NCI-H2029 treated with DMSO at 0.1 percent for 48 hours (cell line): ENCODE data around the gene GALNT9.

Experiments
- DNase-seq: peaks from one replicate; lab custom pipeline; 2025; lab: John Stamatoyannopoulos, UW

The GALNT9 gene

DNA sequence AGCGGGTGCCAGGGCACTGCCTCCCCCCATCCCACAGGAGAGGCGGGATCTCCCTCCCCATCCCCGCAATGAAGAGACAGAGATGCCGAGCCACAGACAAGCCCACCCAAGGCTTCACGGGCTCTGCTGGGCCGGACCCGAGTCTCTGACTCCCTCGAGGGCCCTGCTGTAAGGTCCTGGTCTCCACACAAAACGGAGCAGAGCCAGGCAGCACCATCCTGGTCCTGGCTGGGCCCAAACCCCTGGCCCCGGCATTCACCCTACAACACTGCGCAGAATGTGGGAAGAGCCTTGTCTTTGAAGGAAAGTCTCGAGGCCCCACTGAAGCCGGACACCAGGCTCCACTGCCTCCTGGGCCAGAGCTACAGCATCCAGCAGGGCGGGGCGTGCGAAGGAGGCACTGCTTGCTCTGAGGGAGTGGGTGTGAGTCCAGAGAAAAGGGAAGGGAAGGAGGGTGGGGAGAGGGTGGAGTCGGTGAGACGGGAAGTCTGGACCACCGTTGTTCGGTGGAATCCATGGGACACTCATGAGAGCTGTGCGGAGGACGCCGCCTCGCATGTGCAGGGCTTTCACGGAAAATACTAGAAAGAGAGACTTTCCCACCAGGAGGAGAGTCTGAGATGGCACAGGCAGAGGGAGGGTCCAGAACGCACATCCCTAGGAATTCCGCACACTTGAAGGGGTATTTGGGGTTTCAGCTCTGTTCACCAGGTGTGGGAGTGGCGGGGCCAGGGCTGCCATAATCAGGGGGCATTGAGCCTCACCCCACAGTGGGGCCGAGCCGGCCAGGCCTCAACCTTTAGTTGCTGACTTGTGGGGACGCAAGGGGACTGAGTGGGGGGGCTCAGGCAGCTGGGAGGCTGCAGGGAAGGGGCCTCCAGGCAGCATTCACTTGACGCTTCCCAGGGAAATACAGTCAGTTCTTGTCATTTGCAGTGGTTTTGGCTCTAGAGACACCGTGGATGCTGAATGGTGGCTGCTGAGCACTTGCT lies 36.8 kb downstream of the GALNT9 start:
- DNase-seq: no peak

DNA sequence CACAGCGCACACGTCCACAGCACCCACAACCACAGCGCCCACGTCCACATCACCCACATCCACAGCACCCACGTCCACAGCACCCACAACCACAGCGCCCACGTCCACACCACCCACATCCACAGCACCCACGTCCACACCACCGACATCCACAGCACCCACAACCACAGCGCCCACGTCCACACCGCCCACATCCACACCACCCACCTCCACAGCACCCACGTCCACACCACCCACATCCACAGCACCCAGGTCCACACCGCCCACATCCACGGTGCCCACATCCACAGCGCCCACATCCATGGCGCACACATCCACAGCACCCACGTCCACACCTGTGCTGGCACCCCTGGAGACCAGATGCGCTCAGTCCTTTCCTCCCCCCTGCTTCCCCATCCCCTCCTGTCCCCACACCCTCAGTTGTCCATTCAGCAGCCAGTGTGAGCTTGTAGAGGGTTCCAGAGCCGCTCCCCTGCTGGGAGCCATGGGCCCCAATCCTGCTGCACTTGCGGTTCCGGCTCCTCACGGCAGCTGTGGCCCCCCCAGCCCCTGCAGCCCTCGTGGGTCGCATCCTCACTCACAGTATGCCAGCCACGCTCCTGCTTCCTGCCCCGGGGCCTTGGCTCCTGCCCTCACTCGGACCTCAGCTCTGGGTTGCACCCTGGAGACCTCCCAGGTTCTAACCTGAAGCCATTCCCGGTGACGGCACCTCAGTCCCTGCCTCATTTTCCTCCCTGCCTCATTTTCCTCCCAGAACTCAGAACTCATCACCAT lies 37.8 kb downstream of the GALNT9 start:
- no peak for DNase-seq

DNA sequence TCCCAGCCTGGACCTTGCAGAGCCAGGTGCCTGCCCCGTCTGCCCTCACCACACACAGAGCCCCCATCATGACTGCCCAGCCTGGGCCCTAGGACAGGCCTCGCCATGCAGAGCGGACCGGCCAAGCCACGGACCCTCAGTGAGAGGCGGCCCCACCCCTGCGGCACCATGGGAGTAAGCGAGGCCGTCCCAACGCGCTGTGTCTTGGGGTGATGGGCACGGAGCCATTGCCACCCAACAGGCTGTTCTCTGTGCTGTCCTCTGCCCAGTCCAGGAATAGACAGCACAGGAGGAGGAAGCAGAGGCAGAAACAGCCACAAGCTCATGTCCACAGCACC lies 39.2 kb downstream of the GALNT9 start:
- DNase-seq: no peak

DNA sequence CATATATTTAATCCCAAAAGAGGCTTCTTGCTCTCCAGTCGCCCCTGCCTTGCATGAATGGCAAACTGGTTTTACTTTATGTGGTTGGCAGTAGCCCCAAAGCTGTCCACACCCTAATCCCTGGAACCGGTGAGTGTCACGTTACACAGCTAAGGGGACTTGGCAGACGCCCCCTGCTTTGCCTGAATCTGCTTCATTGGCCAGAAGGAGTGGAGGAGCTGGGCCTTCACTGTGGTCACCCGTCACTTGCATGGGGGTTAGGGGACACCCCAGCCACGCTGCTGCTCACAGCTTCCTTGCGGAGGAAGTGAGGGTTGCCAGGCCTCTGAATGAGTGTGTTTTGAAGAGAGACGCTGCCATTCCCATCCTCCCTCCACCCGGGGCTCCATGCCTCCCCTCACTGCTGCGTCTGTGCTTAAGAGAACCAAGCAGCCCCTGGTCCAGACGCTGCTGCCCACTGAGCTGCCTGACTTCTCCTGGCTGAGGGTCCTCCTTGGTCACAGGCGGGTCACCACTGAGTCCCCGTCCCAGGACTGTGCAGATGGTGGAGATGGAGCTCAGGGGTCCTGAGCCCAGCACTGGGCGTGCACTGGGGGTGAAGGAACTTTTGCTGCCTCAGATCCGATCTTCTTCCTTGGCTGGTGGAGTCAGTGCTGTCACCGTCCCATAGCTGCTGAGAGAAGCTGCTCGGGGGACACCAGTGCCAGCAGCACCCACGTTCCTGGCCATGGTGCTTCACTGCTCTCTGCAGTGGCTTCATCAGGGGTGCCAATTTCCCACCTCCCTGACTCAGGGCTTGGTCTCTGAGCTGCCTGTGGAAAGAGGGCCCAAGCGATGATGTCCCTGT lies 39.8 kb downstream of the GALNT9 start:
- no peak for DNase-seq

DNA sequence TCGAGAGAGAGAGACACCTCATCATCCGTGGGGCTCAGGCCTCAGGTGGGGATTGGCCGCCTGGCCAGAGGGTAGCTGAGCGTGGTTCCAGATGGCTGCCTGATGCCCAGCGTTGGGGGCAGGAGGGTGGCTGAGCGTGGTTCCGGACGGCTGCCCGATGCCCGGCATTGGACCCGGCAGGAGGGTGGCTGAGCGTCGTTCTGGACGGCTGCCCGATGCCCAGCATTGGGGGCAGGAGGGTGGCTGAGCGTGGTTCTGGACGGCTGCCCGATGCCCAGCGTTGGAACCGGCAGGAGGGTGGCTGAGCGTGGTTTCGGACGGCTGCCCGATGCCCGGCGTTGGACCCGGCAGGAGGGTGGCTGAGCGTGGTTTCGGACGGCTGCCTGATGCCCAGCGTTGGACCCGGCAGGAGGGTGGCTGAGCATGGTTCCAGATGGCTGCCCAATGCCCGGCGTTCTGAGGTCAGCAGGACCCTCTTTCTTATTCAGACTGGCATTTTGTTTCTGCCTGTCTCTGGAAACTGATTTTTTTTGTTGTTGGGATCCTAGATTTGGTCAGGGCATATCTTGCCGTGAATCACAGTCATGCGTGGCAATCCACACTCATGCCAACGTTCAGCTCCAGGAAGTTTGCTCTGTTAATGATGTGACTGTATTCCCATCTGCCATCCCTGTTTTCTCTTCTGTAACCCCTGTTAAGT lies 40.7 kb downstream of the GALNT9 start:
- DNase-seq: no peak

DNA sequence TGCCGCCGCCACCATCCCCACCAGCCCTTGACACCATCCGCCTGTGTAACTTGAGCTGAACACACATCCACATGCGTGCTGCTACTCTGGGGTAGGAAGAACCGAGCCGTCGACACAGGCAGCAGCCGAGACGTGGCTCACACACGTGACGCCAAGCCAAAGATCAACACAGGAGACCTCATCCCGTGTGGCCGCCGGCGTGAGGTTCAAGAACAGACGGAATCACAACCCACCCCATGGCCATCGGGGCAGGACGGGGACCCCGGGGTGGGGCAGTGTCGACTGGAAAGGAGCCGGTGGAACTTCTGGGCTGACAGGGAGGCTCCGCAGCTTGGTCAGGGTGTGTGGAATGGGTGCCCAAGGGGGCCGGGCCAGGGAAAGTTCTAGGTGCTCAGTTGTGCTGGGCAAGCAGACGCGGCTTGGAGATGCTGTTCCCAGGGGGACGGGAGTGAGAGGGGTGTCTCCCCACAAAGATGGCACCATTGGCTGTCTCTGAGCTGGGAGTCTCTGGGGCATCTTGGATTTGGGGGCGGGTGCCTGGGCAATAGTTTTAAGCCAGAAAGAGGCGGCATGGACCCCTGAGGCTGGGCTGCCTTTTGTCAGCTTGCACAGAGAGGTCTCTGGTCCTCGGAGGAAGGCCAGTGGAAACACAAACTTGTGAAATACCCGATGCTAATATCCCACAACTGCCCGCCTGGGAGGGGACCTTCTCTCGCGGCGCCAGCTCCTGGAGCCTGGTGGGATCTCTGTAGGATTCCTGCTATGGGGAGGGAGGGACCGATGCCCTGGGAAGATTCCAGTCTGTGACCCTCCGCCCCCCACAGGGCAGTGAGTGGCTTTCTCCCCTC lies 41.8 kb downstream of the GALNT9 start:
- DNase-seq: no peak

DNA sequence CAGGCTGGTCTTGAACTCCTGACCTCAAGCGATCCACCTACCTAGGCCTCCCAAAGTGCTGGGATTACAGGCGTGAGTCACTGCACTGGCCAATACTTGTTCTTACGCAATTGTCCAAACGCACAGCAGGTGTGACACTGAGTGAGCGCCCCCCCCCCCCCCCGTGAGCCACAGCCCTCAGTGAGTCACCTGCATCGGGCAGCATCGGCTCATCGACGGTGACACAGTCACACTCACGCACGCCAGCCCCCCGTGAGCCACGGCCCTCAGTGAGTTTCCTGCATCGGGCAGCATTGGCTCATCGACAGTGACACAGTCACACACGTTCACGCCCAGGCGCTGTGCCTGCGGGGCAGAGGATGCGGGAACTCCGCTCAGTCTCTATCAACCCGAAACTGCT lies 42.5 kb downstream of the GALNT9 start:
- no peak for DNase-seq

DNA sequence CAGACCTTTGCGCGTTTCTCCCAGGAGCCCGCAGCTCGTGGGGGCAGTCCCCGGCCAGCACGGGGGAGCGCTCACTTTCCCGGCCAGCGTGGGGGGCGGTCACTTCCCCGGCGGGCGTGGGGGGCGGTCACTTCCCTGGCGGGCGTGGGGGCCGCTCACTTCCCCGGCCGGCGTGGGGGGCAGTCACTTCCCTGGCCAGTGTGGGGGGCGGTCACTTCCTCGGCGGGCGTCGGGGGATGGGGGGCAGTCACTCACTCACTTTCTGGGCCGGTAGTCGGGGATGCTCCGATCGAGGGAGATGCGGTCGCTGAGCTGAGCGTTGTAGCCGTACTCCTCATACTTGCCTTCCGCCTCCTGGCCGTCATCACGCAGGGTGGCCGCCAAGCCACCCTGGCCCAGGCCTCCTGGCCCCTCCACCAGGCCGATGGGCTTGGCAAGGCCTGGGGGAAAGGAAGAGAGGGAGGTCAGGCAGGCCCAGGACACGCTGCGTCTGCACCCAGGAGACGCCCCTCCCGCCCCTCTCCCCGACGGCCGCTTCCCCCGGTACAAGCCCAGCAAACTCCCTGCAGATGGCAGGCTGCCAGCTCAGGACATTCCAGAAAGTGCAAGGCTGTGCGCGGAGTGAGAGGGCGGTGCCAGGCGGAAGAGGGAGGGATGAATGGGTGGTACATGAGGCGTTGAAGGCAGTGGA lies 43.3 kb downstream of the GALNT9 start:
- no peak for DNase-seq

DNA sequence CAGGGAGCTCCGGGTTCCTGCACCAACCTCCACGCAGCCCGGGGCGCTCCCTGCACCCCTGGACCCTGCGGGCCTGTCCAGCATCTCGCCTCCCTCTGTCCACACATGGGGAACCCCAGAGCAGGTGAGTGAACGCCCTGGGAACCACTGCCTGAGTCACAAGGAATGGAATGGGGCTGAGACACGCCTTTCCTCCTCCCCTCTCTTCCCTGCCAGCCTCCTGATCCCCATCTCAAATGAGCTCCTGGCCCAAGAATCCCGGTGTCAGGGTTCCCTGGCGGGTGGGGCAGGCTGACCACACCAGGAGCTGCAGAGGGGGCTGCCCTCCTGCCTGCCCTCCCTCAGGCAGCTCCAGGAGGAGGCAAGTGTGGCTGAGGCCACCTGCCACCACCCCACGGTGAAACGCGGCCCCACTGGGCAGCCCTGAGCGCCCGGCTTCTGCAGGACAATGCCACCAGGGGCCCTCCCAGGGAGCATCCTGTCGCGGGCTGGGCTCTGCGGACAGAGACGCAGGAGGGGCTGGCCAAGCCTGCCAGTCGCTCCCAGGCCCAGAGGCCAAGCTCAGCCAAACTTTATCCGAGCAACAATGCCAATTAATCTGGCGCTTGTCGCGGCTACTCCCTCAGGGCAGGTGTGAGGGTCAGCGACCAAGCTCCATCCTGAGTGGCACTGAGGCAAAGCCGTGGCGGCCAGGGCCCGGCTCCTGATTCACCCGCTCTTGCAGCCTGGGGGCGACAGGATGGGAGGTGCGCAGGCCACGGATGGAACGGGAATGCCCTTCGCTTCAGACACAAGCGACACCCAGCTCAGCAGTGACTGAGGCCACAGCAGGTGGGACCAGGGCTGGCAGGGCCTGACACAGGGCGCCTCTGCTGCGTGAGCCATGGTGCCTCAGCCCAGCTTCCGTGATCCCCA lies 44.3 kb downstream of the GALNT9 start:
- DNase-seq: no peak

DNA sequence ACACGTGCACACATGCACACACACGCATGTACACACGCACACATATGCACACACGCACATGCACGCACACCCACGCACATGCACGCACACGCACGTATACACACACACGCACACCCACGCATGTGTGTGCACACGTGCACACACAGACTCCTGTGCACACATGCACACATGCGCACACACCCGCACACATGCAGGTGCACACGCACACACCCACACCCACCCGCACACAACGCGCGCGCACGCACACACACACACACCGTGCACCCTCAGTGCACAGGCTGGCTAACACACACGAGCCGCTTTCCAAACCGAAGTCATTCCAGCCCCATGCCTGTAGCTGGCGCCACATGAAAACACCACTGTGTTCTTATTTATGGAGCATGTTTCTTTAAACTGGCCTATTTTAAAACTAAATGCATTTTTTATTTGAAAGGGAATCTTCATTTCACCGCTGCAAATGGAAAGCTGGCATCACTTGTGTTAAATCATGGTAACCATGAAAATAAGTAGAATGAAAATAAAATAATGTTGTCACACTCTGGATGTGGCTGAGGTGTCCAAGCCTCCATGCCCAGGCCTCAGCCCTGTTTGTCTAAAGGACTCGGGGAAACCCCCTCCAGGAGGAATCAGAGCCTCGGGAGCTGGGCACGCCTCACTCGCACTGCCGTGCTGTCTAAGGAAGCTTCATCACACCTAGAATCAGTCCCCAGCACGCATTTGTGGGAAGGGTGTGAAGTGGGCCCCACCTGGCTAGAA lies 45.1 kb downstream of the GALNT9 start:
- no peak for DNase-seq

DNA sequence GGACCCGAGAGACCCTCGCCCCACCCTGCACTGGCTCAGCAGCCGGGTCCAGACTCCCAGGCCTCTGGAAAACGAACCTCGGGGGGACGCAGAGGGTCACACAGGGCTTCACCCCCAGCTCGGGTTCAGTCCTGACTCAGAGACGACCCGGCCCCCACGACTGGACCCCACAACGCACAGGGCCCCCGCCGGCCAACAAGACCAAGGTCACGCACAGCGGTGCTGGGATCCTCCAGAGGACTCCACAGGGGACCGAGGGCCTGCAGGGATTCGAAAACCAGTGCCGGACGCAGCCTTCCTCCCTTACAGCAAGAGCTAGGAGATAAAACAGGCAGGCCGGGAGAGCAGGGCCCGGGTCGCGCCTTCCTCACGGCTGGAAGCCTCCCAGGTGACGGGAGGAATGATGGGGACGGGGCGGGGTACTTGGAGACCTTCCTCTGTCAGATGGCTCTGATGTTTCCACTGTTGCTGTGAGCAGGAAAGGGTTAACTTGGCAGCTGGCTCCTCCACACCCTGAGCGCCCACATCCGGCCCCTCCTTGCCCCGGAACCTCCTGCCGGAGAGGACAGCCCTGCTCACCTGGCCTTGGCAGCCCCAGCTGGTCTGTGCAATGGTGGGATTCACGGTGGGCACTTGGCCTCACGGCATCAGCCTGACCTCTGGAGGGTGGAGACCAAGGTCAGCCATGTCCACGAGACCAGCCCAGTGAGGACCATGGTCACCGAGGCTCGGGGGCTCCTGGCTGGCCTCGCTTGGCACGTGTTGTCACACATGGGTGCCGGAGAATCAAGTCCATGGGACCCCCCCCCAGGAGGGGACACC lies 46.2 kb downstream of the GALNT9 start:
- DNase-seq: no peak

DNA sequence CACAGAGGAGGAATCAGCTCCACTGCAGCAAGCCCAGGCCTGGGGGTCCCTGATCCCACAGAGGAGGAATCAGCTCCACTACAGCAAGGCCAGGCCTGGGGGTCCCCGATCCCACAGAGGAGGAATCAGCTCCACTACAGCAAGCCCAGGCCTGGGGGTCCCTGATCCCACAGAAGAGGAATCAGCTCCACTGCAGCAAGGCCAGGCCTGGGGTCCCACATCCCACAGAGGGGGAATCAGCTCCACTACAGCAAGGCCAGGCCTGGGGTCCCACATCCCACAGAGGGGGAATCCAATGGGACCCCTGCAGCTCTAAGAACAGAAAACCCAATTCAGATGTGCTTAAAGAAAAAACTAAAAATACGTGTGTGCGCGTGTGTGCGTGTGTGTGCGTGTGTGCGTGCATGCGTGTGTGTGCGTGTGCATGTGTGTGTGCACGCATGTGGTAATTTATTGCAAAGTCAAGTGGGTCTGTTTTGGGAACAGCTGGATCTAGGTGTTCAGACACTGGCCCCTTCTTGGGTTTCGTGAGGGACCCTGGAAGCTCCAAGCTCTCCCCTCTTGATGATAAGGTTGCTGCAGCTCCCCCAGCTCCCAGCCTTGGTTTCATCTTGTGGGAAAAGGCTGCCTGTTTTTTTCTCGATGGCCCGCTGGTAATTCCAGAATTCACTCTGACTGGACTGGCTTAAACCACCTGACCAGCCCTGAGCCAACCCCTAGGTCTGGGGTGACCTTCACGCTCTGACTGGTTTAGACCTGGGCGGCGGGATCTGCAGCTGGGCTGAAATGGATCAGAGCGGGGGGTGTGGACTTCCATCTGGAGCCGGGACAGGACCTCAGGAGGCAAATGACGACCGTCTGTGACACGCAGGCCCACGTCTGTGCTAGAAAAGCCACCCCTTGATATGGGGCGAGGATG lies 47.1 kb downstream of the GALNT9 start:
- DNase-seq: no peak

DNA sequence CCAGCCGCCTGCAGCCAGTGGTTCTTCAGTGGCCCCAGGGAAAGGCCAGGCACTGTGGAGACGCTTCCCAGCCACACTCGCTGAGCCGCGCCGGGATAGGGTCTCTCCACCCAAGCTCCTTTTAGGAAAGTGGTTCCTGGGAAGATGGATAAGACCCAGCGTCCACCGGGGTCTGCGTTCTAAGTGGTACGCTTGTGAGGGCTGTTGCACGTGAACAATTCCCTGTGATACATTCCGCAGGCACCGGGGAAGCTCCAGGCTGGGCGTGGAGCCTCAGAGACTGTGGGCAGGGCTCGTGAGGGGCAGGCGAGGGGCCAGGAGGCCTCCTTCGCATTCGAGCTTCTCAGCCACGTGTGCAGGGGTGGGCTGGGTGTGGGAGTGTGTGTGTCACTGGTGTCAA lies 48.4 kb downstream of the GALNT9 start:
- no peak for DNase-seq

DNA sequence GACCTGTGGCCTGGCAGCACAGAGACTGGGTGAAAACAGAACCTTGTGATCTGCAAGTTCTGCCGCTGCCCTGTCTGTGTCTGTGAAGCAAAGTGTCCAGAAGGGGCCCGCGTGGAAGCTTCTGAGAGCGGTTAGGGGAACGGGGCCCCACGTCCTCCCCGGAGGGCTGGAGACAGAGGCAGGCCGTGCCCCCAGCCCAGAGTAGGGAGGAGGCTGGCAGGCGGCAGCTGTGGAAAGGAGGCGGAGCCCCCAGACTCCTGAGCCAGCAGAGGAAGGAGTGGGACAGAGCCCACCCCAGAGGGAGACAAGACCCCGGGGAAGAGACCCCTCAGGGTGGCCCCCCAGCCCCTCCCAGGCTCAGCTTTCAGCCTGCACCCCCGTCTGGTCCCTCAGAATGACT lies 49.0 kb downstream of the GALNT9 start:
- DNase-seq: no peak

DNA sequence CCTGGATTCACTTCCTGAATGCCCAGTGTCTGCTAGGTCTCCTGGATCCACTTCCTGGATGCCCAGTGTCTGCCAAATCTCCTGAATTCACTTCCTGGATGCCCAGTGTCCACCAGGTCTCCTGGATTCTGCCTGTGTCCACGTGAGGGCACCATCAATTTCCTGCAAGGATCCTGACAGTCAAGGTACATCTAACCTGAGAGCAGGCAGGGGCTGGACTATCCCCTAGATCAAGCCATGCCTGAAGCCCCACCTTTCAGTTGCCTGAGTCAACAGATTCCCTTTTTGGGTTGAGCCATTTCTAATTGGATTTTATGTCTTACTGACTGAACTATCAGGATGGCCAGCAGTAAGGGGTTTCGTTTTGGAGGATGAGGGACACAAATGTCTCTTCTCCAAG lies 49.5 kb downstream of the GALNT9 start:
- no peak for DNase-seq

DNA sequence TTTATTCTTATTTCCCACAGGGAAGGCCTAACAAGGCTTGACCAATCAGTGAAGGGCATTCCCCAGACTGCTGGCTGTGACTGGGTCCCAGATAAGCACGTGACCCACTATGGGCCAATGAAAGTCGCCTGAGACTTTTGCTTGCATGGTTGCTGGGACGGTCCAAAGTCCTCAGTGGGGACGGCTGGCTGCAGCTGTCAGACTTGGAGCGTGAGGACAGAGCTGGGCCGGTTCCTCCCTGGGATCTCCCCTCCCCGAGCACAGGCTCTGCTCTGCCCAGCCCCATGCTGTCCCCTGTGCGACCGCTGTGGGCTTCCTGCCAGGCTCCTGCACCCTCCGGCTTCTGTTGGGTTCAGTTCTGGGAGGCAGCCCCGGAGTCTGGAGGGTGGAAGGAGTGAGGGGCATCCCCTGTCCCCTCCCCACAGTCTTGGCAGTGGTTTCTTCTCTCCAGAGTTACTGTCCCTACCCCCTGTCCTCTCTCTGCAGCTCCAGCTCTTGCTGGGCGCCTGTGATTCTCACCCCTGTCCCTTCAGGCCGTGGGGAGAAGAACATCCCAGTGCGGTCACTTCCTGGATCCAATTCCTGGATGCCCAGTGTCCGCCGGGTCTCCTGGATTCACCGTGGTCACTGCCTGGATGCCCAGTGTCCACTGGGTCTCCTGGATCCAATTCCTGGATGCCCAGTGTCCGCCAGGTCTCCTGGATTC lies 50.1 kb downstream of the GALNT9 start:
- no peak for DNase-seq
